PC-9 (cell line): ENCODE data around the gene SBNO1. TPM values are rescaled to one million over a fixed set of nuclear protein-coding genes. Genes with fewer than 3 reads are reported as not detected.

Experiments used
- BruUV-seq: library from RNA; stranded (reverse); fragments of 400-500 nt; replicated peaks from 2 replicates; lab custom pipeline; 2021; lab: Mats Ljungman, UMichigan
- CTCF ChIA-PET: fragments of 300-600 bp; sonication (Branson Sonifier 250); formaldehyde crosslinking; loops from one replicate; lab custom pipeline; 2022; ENCODE audit warnings: antibody characterized with exemption; lab: Charles Lee
- POLR2A ChIA-PET: fragments of 300-600 bp; sonication (Branson Sonifier 250); formaldehyde crosslinking; loops from one replicate; lab custom pipeline; 2022; ENCODE audit warnings: antibody characterized with exemption; ENCODE audit not compliant: unreplicated experiment; lab: Charles Lee
- DNase-seq, 2 experiments: peaks; one replicate each; pipeline versions ENCODE4 v3.0.0 to v3.0.0-alpha.2; 2015 to 2022; ENCODE audit warnings: mixed read lengths in 1 of 2
- H2AFZ ChIP-seq: fragments of 200-600 bp; sonication (generic); 2 replicates; pipeline ENCODE4 v1.8.1; 2017; ENCODE audit warnings: antibody characterized with exemption
- H3F3A ChIP-seq: fragments of 200-600 bp; sonication (generic); 2 replicates; pipeline ENCODE4 v1.8.1; 2017; ENCODE audit warnings: antibody characterized with exemption, mild to moderate bottlenecking, low read depth; ENCODE audit not compliant: insufficient read depth
- H3K27ac ChIP-seq: fragments of 200-600 bp; sonication (generic); 2 replicates; pipeline ENCODE4 v1.6.1; 2016; ENCODE audit warnings: mixed run types
- H3K27me3 ChIP-seq: fragments of 200-600 bp; sonication (generic); 2 replicates; pipeline ENCODE4 v1.6.1; 2016; ENCODE audit warnings: low read depth, mixed run types; ENCODE audit not compliant: insufficient read depth
- H3K36me3 ChIP-seq: fragments of 200-600 bp; sonication (generic); 2 replicates; pipeline ENCODE4 v1.6.1; 2016; ENCODE audit warnings: low read depth, mixed run types
- H3K4me1 ChIP-seq: fragments of 200-600 bp; sonication (generic); replicated peaks from 2 replicates; pipeline ENCODE4 v1.6.1; 2016; ENCODE audit warnings: mixed run types; ENCODE audit not compliant: insufficient read depth
- H3K4me2 ChIP-seq: fragments of 200-600 bp; sonication (generic); 2 replicates; pipeline ENCODE4 v1.6.1; 2017; ENCODE audit warnings: mixed run types
- H3K4me3 ChIP-seq: fragments of 200-600 bp; sonication (generic); 2 replicates; pipeline ENCODE4 v1.6.1; 2016; ENCODE audit warnings: mixed run types
- H3K79me2 ChIP-seq: fragments of 200-600 bp; sonication (generic); 2 replicates; pipeline ENCODE4 v1.6.1; 2017; ENCODE audit warnings: low read depth, mixed run types
- H3K9me2 ChIP-seq: fragments of 200-600 bp; sonication (generic); 2 replicates; pipeline ENCODE4 v1.8.1; 2017; ENCODE audit warnings: mild to moderate bottlenecking; ENCODE audit not compliant: insufficient read depth
- H3K9me3 ChIP-seq: fragments of 200-600 bp; sonication (generic); 2 replicates; pipeline ENCODE4 v1.8.1; 2016; ENCODE audit warnings: low read depth; ENCODE audit not compliant: insufficient read depth
- H4K20me1 ChIP-seq: fragments of 200-600 bp; sonication (generic); 2 replicates; pipeline ENCODE4 v1.8.1; 2017; ENCODE audit not compliant: insufficient read depth
- CTCF ChIP-seq: fragments of 200-600 bp; sonication (generic); conservative IDR thresholded peaks from 2 replicates; pipeline ENCODE4 v1.6.1; 2017; ENCODE audit warnings: mixed run types, antibody characterized with exemption, mild to moderate bottlenecking, moderate library complexity
- EZH2 ChIP-seq: fragments of 200-600 bp; sonication (generic); IDR thresholded peaks from 2 replicates; pipeline ENCODE4 v1.8.0; 2017; ENCODE audit warnings: antibody characterized with exemption, low read depth
- intact Hi-C: fragments of 100-400 bp; cut with micrococcal nuclease; formaldehyde crosslinking; loops from one replicate; pipeline ENCODE4 v1.10.0; 2022; ENCODE audit not compliant: unreplicated experiment
- total RNA-seq: library from RNA; stranded (reverse); gene quantifications from 2 replicates; pipeline ENCODE4 v1.2.3, GENCODE V29; 2021

Gene SBNO1
- total RNA-seq, 1 experiment from 2014 or later, result 43.1 TPM

- BruUV-seq, result no TSS peak
- DNase-seq, result no peak
- no peaks in the 10 kb centered on the region for H3K79me2 ChIP-seq
- H3K36me3 ChIP-seq, result no peaks in the 10 kb centered on the region
- ChIA-PET POLR2A (no interaction called here), CTCF (no interaction called here)
- H3K4me1 ChIP-seq, result no peaks in the 10 kb centered on the region
- H3K27ac ChIP-seq, result no peak overlapping the region
- no peak overlapping the region for H2AFZ ChIP-seq
- no peaks in the 10 kb centered on the region for H3K27me3 ChIP-seq
- no peak overlapping the region for H3K4me2 ChIP-seq
- no peaks in the 10 kb centered on the region for H3K9me3 ChIP-seq
- H4K20me1 ChIP-seq, result no peaks in the 10 kb centered on the region
- intact Hi-C loops, result no loop called here
- no peak for TF ChIP-seq CTCF
- no peak for TF ChIP-seq EZH2
- no peak overlapping the region for H3K4me3 ChIP-seq
- H3F3A ChIP-seq, result no peaks in the 10 kb centered on the region
- no peaks in the 10 kb centered on the region for H3K9me2 ChIP-seq
Measured at GRCh38 chr12:123284669-123285068, 80.0 kb downstream of the SBNO1 start.

- H3K27me3 ChIP-seq, result no peaks in the 10 kb centered on the region
- H3K4me1 ChIP-seq, result no peaks in the 10 kb centered on the region
- no peaks in the 10 kb centered on the region for H3K9me2 ChIP-seq
- BruUV-seq, result no TSS peak
- ChIA-PET POLR2A (no interaction called here), CTCF (no interaction called here)
- no peaks in the 10 kb centered on the region for H3K79me2 ChIP-seq
- no peak overlapping the region for H2AFZ ChIP-seq
- H3K4me2 ChIP-seq, result no peak overlapping the region
- intact Hi-C loops, result no loop called here
- H3K36me3 ChIP-seq, result no peaks in the 10 kb centered on the region
- H3K4me3 ChIP-seq, result no peak overlapping the region
- TF ChIP-seq EZH2 (no peak), CTCF (no peak)
- H3K9me3 ChIP-seq, result no peaks in the 10 kb centered on the region
- no peak for DNase-seq
- H3K27ac ChIP-seq, result no peak overlapping the region
- no peaks in the 10 kb centered on the region for H4K20me1 ChIP-seq
- no peaks in the 10 kb centered on the region for H3F3A ChIP-seq
Measured at GRCh38 chr12:123283461-123283860, 81.2 kb downstream of the SBNO1 start.

GRCh38 chr12:123282111-123282510, 82.5 kb downstream of the SBNO1 start:
- Histone ChIP-seq H2AFZ (no peak overlapping the region), H4K20me1 (no peaks in the 10 kb centered on the region), H3K4me3 (no peak overlapping the region), H3K4me1 (no peaks in the 10 kb centered on the region), H3K4me2 (no peak overlapping the region), H3K9me3 (no peaks in the 10 kb centered on the region), H3K36me3 (no peaks in the 10 kb centered on the region), H3K79me2 (no peaks in the 10 kb centered on the region), H3K27me3 (no peaks in the 10 kb centered on the region), H3F3A (no peaks in the 10 kb centered on the region), H3K27ac (no peak overlapping the region), H3K9me2 (no peaks in the 10 kb centered on the region)
- BruUV-seq, result no TSS peak
- intact Hi-C loops, result no loop called here
- ChIA-PET CTCF (no interaction called here), POLR2A (no interaction called here)
- DNase-seq, result no peak
- TF ChIP-seq EZH2 (no peak), CTCF (no peak)
